Activated CD4-positive, alpha-beta T cell treated with anti-CD3 and anti-CD28 coated beads, Interleukin-2, amount 50 U/mL, for 24 hours (primary cell): ENCODE measurements around the gene CD27.
"Not testable (repeated sequence)": the region's sequence is repeated elsewhere in the genome, so short reads cannot be mapped to it uniquely, and the experiment has no call there.

Source experiments
- DNase-seq, 2 donors: peaks; one replicate each; pipeline ENCODE4 v3.0.0-alpha.2; 2020; ENCODE audit warnings: low read depth in 1 of 2, low spot score in 1 of 2

CD27 gene

DNA sequence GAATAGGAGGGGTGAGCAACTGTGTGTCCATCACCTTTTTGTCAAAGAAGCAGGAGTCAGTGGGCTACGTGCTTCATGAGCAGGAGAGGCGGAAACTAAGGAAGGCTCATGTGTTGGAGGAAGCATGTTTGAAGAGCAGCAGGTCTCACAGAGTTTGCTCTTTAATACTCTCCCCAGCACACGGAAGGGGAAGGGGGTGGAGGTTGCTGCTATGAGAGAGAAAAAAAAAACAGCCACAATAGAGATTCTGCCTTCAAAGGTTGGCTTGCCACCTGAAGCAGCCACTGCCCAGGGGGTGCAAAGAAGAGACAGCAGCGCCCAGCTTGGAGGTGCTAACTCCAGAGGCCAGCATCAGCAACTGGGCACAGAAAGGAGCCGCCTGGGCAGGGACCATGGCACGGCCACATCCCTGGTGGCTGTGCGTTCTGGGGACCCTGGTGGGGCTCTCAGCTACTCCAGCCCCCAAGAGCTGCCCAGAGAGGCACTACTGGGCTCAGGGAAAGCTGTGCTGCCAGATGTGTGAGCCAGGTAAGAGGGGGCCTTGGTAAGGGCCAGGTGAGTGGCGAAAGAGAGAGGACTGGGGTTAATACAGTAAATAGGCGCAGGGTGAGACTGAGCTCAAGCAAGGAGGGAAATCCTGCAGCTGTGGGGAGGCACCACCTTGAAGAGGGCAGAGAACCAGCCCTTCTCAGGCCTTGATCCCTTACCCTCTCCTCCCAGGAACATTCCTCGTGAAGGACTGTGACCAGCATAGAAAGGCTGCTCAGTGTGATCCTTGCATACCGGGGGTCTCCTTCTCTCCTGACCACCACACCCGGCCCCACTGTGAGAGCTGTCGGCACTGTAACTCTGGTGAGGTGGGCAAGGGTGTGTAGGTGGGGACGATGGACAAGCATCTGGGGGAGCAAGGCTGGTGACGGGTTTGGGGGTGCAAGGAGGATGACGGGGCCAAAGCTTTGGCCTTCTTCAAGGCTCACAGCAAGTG, at the start of gene CD27:
TSS of gene CD27 (plus strand) at position 252 of the 985 bp plus-strand sequence. CDS start at position 393, 141 bp downstream.
- no peak for DNase-seq

- DNase-seq = no peak
Measured at GRCh38 chr12:6396031-6396430, 48.7 kb upstream of the CD27 start.

DNA sequence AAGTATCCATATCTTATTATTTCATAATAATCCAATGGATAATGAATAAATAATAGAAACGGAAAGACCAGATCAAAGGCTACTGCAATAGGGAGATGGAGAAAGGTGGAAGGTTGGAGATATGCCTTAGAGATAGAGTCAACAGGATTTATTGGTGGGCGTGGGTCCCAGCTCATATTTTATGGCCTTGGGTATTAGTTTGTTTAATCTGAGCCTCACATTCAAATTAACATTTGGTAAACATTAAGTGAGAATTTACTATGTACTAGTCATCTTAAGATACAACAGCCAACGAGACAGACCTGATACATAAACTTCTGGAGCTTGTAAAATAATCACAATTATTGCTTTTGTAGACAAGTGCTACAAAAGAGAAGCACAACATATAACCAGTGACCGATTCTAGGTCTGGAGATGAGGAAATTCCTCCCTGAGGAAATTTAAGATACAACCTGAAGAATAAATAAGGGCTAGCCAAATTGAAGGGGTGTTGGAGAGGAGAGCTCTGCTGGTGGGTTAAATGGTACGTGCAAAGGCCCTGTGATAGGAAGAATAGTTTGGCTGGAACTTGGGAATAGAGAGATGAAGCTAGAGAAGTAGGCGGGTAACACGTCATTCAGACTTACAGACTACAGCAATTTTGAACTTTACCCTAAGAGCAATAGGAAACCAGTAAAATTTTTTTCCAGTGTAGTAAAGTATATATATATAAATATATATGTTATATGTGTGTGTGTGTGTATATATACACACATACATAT, 44.7 kb upstream of the CD27 start:
- DNase-seq = no peak

- DNase-seq = no peak
Measured at GRCh38 chr12:6404390-6404789, 40.4 kb upstream of the CD27 start.

- no peak for DNase-seq
Measured at GRCh38 chr12:6405963-6406362, 38.8 kb upstream of the CD27 start.

GRCh38 chr12:6407236-6407954, 37.4 kb upstream of the CD27 start:
- DNase-seq = no peak

DNA sequence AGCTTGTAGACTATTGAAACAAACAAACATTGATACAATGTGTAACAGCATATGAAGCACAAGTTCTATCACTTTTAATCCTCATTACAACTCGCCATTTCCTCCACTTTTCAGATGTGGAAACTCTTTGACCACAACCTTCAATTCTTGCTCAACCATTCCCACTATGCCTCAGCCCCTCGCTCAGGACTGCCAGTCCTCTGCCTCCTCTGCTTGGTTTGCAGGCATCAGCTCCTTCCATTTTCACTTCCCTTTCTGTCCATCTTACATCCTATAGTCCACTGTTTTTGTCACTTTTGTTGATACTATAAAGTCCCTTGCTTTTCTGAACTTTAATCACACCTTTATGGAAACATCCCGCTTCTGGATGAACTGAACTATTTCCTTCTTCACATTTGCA, 28.2 kb upstream of the CD27 start:
- no peak for DNase-seq

DNA sequence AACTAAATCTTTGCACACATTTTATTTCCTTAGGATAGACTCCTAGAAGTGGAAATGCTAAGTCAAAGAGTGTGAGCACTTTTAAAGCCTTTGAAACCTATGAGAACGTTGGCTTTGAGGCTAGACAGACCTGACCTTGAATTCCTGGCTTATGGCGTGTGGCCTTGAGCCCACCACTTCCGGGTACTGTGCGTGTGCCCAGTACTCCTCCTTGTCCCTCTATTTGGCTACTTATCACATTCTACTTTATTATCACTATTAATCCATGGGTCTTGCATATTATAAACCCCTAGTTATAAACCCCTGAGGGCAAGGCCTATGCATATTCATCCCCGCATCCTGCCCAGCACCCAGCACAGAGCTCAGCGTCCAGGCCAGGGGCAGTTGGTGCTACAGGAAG, 26.0 kb upstream of the CD27 start:
- DNase-seq = no peak

DNA sequence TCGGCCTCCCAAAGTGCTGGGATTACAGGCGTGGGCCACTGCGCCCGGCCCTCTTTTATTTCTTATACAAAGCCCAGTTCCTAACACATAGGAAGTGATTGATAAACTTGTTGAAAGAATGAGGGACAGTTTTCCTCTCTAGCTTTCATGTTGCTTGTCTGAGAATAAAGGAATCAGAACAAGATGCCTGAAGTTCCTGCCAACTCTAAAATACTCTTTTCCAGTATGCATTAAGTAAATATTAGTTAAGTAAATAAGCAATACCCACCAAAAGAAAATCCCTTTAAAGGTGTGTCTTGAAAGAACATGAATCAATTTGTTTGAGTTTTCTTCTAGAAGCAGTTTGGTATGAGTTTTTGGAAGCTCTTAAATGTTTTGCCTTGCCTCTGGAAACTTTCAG, 24.4 kb upstream of the CD27 start:
- DNase-seq = no peak

GRCh38 chr12:6423267-6424007, 21.3 kb upstream of the CD27 start:
- peak; percentile 44 to 78 for DNase-seq

DNA sequence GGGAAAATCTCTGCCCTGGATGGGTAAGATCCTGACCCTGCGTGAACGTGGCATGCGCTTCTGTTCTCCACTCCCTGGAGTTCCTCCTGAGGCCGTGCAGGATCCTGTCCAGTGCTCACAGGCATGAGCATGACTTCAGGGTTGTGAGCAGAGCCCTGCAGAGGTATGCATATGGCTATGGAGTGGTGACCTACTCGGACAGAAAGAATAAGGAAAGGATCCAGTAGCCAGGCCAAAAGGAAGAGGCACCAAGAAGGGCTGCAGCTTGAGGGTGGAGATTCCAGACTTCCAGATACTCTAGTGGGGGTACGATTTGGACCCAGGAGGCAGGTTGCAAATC, 20.8 kb upstream of the CD27 start:
- DNase-seq = no peak

DNA sequence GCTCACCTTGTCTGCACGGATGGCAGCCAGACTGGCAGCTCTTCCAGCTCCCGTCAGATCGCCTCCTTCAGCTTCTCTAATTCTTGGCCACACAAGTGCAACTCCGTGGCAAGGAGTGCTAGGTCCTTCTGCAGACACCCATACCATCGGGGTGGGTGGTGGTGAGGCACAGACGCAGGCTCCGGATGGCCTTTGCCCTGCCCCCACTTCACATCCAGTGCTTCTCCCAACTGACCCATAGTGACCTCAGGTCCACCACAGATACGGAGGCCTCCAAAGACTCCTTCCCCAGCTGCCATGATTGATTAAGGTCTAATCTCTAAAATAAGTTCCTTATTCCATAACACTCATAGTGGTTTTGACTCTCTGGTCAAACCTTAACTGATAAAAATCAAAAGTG, 19.9 kb upstream of the CD27 start:
- no peak for DNase-seq

- no peak for DNase-seq
Measured at GRCh38 chr12:6425590-6426531, 18.9 kb upstream of the CD27 start.

- DNase-seq = peak; percentile 80 to 97
Measured at GRCh38 chr12:6426882-6427671, 17.7 kb upstream of the CD27 start.

DNA sequence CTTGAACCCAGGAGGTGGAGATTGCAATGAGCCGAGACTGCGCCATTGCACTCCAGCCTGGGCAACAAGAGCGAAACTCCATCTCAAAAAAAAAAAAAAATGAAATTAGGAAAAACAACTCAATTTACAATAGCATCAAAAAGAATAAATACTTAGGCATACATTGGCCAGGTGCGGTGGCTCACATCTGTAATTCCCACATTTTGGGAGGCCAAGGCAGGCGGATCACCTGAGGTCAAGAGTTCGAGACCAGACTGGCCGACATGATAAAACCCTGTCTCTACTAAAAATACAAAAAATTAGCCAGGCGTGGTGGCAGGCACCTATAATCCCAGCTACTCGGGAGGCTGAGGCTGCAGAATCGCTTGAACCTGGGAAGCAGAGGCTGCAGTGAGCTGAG, 17.0 kb upstream of the CD27 start:
- DNase-seq = not testable (repeated sequence)

GRCh38 chr12:6428326-6428725, 16.4 kb upstream of the CD27 start:
- no peak for DNase-seq

DNA sequence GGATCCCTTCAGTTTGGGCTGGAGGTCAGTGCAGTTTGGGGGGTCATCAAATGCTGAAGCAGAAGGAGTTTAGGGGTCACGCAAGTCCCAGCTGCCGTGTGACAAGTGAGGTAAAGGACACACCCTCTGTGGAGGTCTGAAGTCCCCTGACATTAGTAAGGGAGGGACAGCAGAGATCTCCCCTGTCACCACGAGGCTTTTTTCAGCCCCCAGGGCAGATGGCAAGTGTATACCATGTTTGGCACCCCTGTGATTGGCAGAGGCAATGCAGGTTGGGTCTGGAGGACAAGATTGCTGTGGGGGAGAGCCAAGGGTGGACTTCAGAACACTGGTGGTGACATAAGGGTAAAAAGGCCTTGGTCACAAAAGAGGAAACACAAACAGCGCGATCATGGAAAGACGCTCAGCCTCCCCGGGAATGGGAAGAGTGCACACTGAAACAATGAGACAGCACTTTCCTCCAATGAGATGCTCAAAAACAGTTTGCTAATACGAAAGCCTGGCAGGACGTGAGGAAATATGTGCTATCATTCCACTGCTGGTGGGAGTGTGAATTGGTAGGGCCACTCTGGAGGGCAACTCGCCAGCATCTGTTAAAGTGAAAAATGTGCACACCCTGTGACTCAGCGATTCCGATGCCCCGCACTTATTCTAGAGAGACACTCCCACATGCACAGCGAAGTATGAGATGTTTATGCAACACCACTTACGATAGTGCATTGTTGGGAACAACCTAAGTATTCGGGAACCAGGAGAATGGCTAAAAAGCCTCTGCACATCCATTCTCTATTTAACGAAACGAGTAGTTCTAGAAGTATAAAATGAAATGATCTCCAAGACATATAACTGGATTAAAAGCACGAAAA, 14.4 kb upstream of the CD27 start:
- DNase-seq = no peak

- DNase-seq = no peak
Measured at GRCh38 chr12:6432991-6433390, 11.8 kb upstream of the CD27 start.
